HG03108 (cell line): ENCODE data around the gene COL6A5.
"Not testable (repeated sequence)": the region's sequence is repeated elsewhere in the genome, so short reads cannot be mapped to it uniquely, and the experiment has no call there.

ENCODE experiments used
- ATAC-seq: cut with Tn5 transposase; IDR thresholded peaks from one replicate; pipeline ENCODE4 v1.9.1; 2021; ENCODE audit warnings: moderate library complexity; ENCODE audit not compliant: unreplicated experiment

The COL6A5 gene, protein sequence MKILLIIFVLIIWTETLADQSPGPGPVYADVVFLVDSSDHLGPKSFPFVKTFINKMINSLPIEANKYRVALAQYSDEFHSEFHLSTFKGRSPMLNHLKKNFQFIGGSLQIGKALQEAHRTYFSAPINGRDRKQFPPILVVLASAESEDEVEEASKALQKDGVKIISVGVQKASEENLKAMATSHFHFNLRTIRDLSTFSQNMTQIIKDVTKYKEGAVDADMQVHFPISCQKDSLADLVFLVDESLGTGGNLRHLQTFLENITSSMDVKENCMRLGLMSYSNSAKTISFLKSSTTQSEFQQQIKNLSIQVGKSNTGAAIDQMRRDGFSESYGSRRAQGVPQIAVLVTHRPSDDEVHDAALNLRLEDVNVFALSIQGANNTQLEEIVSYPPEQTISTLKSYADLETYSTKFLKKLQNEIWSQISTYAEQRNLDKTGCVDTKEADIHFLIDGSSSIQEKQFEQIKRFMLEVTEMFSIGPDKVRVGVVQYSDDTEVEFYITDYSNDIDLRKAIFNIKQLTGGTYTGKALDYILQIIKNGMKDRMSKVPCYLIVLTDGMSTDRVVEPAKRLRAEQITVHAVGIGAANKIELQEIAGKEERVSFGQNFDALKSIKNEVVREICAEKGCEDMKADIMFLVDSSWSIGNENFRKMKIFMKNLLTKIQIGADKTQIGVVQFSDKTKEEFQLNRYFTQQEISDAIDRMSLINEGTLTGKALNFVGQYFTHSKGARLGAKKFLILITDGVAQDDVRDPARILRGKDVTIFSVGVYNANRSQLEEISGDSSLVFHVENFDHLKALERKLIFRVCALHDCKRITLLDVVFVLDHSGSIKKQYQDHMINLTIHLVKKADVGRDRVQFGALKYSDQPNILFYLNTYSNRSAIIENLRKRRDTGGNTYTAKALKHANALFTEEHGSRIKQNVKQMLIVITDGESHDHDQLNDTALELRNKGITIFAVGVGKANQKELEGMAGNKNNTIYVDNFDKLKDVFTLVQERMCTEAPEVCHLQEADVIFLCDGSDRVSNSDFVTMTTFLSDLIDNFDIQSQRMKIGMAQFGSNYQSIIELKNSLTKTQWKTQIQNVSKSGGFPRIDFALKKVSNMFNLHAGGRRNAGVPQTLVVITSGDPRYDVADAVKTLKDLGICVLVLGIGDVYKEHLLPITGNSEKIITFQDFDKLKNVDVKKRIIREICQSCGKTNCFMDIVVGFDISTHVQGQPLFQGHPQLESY (N-terminal part only)

GRCh38 chr3:130345487-130346079 is at the start of gene COL6A5:
Gene COL6A5 (plus strand): TSS chr3:130345672. CDS start chr3:130373639, 27,967 bp downstream.
- ATAC-seq, result no peak

GRCh38 chr3:130299531-130299930 is 45.9 kb upstream of the COL6A5 start:
- ATAC-seq, result no peak

- no peak for ATAC-seq
Observed at GRCh38 chr3:130300888-130301287, 44.6 kb upstream of the COL6A5 start.

GRCh38 chr3:130310109-130310508 is 35.4 kb upstream of the COL6A5 start:
- ATAC-seq, result no peak

- ATAC-seq, result no peak
Observed at GRCh38 chr3:130312374-130312773, 33.1 kb upstream of the COL6A5 start.

DNA sequence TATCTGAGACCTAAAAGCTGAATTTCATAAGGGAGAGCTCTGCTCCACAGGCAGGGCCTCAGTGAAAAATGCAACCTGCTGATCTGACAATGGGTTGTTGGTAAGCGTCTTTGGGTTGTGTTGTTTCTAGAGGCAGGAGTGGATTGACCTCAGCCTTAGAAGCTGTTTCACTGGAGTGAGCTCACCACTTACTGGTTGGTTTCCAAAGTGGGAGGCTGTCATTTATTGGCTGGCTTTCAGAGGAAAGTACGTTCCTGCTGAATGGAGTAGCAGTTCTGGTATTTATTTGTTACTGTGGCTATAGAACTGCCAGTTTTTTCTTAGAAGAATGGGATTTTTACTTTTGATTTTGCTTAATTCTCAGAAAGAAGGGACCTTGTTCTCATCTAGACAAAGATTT is 29.3 kb upstream of the COL6A5 start:
- ATAC-seq, result no peak

- ATAC-seq, result no peak
Observed at GRCh38 chr3:130323503-130323902, 22.0 kb upstream of the COL6A5 start.

- ATAC-seq, result no peak
Observed at GRCh38 chr3:130340766-130341165, 4.7 kb upstream of the COL6A5 start.

DNA sequence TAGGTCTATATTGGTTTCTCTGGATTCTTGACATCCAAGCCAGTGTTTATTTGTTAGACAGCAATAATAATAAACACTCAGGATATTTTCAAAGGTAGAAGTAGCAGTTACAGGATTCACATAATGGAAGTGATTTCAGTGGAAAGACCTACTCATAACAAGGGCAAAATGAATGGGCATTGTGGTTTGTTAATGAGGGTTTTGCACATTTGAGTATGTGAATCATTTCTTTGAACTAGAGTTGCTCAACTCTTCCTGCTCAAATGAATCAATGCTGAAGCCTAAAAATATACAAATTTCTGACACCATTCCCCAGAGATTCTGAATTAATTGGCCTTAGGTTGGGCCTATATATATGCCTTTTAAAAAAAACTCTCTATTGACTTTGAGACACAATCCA is 4.1 kb upstream of the COL6A5 start:
- no peak for ATAC-seq

DNA sequence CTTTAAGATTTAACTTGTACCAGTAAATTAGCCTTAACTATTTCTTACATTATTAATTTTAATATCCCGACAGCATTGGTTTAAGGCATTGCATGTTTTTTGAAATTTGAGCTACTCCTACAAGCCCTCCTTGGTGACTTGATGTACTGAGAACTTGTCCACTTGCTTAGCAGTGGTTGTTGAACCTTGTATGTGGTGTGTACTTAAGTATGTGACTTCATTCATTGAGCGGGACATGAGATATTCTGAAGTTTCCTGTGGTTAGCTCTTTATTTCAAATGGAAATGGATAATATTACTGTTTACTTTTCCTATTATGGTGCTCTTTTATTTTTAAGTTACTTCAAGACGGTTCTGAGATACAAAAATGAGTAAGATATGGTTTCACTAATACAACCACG is 3.6 kb upstream of the COL6A5 start:
- no peak for ATAC-seq

DNA sequence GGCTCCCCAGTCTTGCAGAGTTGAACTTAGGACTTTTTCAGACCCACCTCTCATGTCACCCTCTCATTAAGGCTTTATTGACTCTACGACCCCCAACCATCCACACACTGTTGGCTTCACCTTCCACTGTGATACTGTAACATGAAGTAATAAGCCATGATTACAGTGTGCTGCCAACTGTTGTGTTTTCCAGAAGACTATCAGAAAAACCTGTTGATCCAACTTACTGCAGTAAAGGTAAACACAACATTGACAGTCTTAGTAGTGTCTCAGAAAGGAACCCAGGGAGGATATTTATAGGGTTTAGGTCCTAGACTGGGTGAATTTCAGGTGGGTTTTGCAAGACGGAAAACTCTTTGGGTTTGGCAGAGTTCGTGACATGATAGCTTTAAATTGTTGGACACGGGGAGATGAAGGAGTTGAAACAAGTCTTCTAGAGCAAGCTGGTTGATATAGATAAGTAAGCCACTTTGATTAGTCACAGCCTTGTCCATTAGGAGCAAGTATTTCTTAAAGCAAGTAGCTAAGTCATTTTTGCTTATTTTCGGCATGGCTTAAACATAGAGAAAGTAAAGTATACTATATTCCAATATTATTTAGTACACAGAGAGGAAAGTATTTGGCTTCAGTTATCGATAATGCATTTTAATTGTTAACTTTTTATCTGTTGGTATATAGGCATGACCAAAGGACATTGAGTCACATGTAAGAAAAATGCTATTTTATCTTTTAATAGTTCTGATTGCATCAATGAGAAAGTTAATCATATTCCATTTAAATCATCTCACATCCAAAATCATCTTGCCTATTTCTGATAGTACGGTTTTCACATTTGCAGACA is 2.4 kb upstream of the COL6A5 start:
- ATAC-seq, result no peak

DNA sequence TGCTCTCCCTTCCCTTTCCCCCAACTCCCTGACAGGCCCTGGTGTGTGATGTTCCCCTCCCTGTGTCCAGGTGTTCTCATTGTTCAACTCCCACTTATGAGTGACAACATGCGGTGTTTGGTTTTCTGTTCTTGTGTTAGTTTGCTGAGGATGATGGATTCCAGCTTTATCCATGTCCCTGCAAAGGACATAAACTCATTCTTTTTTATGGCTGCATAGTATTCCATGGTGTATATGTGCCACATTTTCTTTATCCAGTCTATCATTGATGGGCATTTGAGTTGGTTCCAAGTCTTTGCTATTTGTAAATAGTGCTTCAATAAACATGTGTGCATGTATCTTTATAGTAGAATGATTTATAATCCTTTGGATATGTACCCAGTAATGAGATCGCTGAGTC is 2.8 kb downstream of the COL6A5 start:
- not testable (repeated sequence) for ATAC-seq

DNA sequence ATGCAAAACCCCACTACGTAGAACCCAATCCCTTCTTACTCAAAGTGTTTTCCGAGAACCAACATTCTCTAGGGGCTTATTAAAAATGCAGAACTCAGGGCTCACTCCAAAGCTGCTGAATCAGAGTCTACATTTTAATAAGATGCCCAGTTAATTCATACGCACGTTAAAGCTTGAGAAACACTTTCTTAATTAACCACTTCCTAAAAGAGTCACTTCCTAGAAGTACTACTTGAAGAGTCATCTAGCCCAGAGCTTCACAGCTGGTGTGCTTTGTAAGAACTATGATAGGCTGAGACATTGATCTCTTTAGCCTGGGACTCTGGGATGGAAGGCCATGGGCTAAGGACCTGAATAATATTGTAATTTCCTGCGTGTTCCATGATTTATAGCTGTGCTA is 9.0 kb downstream of the COL6A5 start:
- no peak for ATAC-seq

- no peak for ATAC-seq
Observed at GRCh38 chr3:130374033-130374432, 28.6 kb downstream of the COL6A5 start.

GRCh38 chr3:130374908-130375307 is 29.4 kb downstream of the COL6A5 start:
- ATAC-seq, result no peak

- no peak for ATAC-seq
Observed at GRCh38 chr3:130377960-130378676, 32.6 kb downstream of the COL6A5 start.

- no peak for ATAC-seq
Observed at GRCh38 chr3:130378677-130379191, 33.3 kb downstream of the COL6A5 start.

GRCh38 chr3:130379274-130379673 is 33.8 kb downstream of the COL6A5 start:
- ATAC-seq, result no peak

- no peak for ATAC-seq
Observed at GRCh38 chr3:130380398-130380797, 34.9 kb downstream of the COL6A5 start.
